ENCODE measurements around the gene COMT.

- TF ChIP-seq, protein P1, sequence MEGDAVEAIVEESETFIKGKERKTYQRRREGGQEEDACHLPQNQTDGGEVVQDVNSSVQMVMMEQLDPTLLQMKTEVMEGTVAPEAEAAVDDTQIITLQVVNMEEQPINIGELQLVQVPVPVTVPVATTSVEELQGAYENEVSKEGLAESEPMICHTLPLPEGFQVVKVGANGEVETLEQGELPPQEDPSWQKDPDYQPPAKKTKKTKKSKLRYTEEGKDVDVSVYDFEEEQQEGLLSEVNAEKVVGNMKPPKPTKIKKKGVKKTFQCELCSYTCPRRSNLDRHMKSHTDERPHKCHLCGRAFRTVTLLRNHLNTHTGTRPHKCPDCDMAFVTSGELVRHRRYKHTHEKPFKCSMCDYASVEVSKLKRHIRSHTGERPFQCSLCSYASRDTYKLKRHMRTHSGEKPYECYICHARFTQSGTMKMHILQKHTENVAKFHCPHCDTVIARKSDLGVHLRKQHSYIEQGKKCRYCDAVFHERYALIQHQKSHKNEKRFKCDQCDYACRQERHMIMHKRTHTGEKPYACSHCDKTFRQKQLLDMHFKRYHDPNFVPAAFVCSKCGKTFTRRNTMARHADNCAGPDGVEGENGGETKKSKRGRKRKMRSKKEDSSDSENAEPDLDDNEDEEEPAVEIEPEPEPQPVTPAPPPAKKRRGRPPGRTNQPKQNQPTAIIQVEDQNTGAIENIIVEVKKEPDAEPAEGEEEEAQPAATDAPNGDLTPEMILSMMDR (IDR thresholded peaks at IDR 0.05 in 4 of 5, conservative IDR thresholded peaks at IDR 0.05 in 1 of 5): no peak
- TF ChIP-seq POLR2A (IDR thresholded peaks at IDR 0.05): no peak
Observed at GRCh38 chr22:19966908-19967750, 25.6 kb downstream of the COMT start.
